GM12891 (cell line): ENCODE results near the gene KCNH1.

Source experiments
- PAX5 ChIP-seq: IDR thresholded peaks from 2 replicates; pipeline ENCODE4 v1.6.1; 2011; ENCODE audit warnings: low read length, moderate library complexity, mild to moderate bottlenecking; ENCODE audit not compliant: insufficient read depth, severe bottlenecking
- POLR2A ChIP-seq: IDR thresholded peaks from 2 replicates; pipeline ENCODE4 v1.6.1; 2011; ENCODE audit warnings: low read depth, low read length, control low read depth
- POLR2AphosphoS5 ChIP-seq: IDR thresholded peaks from 2 replicates; pipeline ENCODE4 v1.6.1; 2011; ENCODE audit warnings: low read depth, low read length, control low read depth
- POU2F2 ChIP-seq: IDR thresholded peaks from 2 replicates; pipeline ENCODE4 v1.6.1; 2011; ENCODE audit warnings: low read depth, mild to moderate bottlenecking, control low read depth, low read length, moderate library complexity
- SPI1 ChIP-seq: IDR thresholded peaks from 2 replicates; pipeline ENCODE4 v1.6.1; 2011; ENCODE audit warnings: low read depth, low read length, control low read depth
- TAF1 ChIP-seq: IDR thresholded peaks from 2 replicates; pipeline ENCODE4 v1.6.1; 2011; ENCODE audit warnings: low read depth, low read length, control low read depth

- TF ChIP-seq POLR2A (no peak), POLR2AphosphoS5 (no peak), TAF1 (no peak), PAX5 (no peak), POU2F2 (no peak), SPI1 (no peak)
Measured at GRCh38 chr1:210662291-210663050, 471.5 kb downstream of the KCNH1 start.
